Pons (tissue), 1 donor: ENCODE data around the gene TBC1D16.

Source experiments
- DNase-seq: peaks from one replicate; pipeline ENCODE4 v3.0.0-alpha.2; 2016; ENCODE audit warnings: low spot score

Gene TBC1D16

GRCh38 chr17:79939755-79940458 lies 95.8 kb downstream of the TBC1D16 start:
- no peak for DNase-seq

- no peak for DNase-seq
Measured at GRCh38 chr17:79939094-79939435, 96.6 kb downstream of the TBC1D16 start.

- no peak for DNase-seq
Measured at GRCh38 chr17:79938336-79939093, 97.2 kb downstream of the TBC1D16 start.

GRCh38 chr17:79937391-79938335 lies 98.0 kb downstream of the TBC1D16 start:
- no peak for DNase-seq

- DNase-seq, result no peak
Measured at GRCh38 chr17:79936641-79937381, 98.9 kb downstream of the TBC1D16 start.

GRCh38 chr17:79936050-79936449 lies 99.6 kb downstream of the TBC1D16 start:
- DNase-seq, result no peak

- no peak for DNase-seq
Measured at GRCh38 chr17:79935197-79935885, 100.3 kb downstream of the TBC1D16 start.

GRCh38 chr17:79934653-79934970 lies 101.1 kb downstream of the TBC1D16 start:
- no peak for DNase-seq

- peak; percentile 76 for DNase-seq
Measured at GRCh38 chr17:79933863-79934652, 101.6 kb downstream of the TBC1D16 start.

GRCh38 chr17:79932451-79933306 lies 103.0 kb downstream of the TBC1D16 start:
- DNase-seq, result no peak

GRCh38 chr17:79931817-79932309 lies 103.8 kb downstream of the TBC1D16 start:
- no peak for DNase-seq

- DNase-seq, result no peak
Measured at GRCh38 chr17:79930877-79931816, 104.5 kb downstream of the TBC1D16 start.

GRCh38 chr17:79930062-79930876 lies 105.4 kb downstream of the TBC1D16 start:
- DNase-seq, result no peak

- DNase-seq, result no peak
Measured at GRCh38 chr17:79929257-79930061, 106.2 kb downstream of the TBC1D16 start.

- DNase-seq, result no peak
Measured at GRCh38 chr17:79928502-79929256, 107.0 kb downstream of the TBC1D16 start.
